Stimulated activated CD8-positive, alpha-beta memory T cell treated with anti-CD3 and anti-CD28 coated beads, Interleukin-12 subunit alpha, Interleukin-12 subunit beta, amount 100 ng/mL, for 24 hours (primary cell): ENCODE data around the gene FKBP1A.
A peak's percentile ranks its signal among the peaks of the same experiment; 100 is the strongest.

Experiments used
- DNase-seq: peaks from one replicate; pipeline ENCODE4 v3.0.0-alpha.2; 2020; ENCODE audit errors: extremely low read depth

FKBP1A gene

GRCh38 chr20:1392693-1393506, at the start of gene FKBP1A:
Gene FKBP1A (minus strand): TSS chr20:1393054. CDS start chr20:1392998, 56 bp downstream.
- DNase-seq: peak; percentile 74

- DNase-seq: no peak
These were observed 49.5 kb upstream of the FKBP1A start for GRCh38 chr20:1442304-1442703.

DNA sequence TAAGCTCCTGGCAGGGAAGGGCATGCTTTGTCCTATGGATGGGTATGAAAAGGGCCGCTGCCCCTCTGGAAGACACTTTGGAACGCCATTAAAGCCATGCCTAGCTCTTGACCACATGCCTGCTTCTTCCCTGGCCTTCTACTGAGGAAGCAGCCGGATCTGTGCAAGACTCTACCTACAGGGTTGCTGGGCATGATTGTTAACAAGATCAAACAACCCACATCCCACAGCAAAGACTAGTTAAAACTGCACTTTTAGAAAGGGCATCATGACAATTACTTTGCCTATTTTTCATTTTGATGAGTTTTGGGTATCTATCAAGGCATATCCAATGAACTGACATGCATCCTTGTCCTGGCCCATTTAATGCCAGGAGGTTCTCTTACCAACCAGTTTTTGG, 48.3 kb upstream of the FKBP1A start:
- DNase-seq: no peak

DNA sequence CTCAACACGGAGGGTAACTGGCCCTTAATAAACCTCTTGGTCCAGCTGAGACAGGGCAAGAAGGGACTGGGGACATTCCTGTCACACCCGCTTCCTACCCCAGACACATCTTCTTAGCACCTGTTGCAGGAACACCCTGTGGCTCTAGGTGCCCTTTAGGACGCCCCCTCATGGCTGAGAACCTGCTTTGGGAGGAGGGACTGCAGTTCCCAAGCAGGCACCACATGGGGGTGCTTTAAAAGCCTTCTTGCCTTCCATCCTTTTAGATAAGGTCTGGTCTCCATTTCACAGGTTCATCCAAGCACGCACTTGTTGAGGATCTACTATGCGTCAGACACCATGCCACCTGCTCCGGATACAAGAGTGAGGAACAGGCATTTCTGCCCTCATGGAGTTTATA, 47.2 kb upstream of the FKBP1A start:
- DNase-seq: no peak

DNA sequence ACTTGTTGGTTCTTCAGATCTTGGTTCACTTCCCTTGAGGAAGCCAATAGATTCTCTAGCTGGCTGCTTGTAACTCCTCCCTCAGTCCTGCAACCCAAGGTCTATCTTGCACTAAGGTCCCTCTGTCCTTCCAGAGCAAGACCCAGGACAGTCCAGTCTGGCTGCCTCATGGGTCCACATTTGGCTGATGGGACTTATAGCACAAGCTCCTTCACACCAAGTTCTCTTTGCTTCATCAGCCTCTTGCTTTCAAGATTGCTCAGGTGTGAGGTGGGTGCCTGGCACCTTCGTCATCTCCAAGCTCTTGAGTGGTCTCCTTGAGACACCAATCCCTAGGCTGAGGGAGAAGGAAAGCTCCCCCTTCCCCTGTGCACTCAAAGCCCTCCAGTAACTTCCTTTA, 45.5 kb upstream of the FKBP1A start:
- DNase-seq: no peak

GRCh38 chr20:1437235-1437904, 44.5 kb upstream of the FKBP1A start:
- DNase-seq: peak; percentile 38

GRCh38 chr20:1436263-1436662, 43.4 kb upstream of the FKBP1A start:
- no peak for DNase-seq

DNA sequence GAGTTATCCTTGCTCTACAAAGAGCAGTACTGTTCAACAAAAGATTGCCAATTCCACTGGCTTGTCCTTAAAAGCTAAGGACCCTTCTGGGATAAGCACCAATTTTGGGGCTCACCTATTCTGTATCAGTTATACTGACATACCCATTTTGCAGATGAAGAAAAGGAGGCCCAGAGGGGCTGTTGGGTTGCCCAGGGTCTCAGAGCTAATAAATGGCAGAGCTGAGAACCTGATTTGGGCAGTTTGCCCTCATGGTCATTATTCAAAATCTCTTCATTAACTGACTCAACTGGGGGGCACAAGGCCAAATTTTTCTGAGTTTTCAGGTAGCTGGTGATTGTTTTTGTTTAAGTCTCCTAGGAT, 42.5 kb upstream of the FKBP1A start:
- no peak for DNase-seq

DNA sequence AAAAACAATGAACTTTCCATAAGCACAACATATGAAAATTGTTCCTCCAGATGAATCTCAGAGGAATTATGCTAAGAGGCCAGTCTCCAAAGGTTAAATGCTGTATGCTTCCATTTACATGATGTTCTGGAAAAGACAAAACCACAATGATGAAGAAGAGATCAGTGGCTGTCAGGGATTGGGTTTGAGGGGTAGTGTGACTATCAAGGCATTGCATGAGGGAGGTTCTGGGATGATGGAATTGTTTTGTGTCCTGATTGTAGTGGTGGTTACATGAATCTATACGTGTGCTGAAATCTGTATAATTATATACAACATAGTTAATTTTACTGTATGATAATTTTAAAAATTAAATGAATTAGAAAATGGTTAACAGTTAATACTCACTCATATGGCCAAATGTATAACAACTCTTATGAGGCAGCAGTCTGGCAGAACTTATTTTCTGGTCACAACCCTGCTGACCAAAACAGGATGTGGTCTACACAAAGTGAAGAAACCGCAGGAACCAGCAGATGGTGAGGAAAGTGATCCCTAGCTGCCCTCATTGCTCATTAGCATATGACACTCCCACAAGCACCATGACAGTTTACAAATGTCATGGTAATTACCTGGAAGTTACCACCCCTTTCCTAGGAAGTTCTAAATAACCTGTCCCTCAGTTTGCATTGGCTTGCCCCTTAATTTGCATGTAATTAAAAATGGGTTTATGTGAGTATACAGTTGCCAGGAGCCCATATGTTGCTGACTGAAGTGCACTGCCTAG, 41.9 kb upstream of the FKBP1A start:
- peak; percentile 30 for DNase-seq

DNA sequence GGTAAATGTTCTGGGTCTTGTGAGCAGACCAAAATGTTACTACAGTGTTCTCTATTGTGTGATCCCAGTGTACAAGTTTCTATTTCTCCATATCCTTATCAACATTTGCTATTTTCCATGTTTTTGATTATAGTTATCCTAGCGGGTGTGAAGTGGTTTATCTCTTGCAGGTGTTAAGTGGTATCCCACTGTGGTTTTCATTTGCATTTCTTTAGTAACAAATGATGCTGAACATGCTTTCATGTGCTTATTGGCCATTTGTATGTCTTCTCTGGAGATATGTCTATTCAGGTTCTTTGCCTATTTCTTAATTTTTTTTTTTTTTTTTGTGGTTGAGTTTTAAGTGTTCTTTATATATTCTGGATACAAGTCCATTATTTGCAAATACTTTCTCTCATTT, 38.3 kb upstream of the FKBP1A start:
- no peak for DNase-seq

DNA sequence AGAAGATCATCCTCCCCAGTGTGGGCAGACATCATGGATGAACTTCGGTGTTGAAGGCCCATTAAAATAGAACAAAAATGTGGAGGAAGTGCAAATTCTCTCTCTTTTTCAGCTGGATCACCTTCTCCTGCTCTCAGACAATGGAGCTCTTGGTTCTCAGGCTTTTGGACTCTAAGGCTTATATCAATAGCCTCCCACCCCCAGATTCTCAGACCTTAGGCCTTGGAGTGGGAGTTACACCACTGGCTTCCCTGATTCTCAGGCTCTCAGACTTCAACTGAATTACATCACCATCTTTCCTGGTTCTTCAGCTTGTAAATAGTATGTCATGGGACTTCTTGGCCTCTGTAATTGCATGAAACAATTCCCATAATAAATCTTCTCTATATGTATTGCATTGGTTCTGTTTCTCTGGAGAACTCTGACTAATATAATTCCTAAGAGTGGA, 37.2 kb upstream of the FKBP1A start:
- no peak for DNase-seq

DNA sequence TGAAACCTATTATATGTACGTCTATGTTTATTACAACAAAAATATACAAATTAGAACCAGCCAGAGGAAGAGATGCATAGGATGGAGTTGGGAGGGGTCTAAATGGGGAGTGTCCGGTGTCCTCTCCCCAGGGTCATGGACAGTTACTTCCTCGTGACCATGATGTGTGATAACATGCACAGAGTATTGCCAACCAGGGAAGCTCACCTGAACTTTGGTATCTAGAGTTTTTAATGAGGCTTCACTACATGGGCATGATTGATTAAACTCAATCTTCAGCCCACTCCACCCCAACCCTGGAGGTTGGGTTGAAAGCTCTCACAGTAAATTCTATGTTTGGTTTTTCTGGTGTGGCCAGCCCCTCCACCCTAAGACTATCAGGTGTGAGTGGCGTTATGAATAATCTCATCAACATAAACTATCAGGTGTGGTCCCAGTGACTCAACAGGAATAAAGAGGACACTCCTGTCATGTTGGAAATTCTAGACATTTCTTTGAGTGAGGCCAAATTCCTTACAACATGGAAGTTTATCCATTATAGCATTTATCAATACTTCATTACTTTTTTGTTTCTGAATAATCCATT, 36.4 kb upstream of the FKBP1A start:
- no peak for DNase-seq

GRCh38 chr20:1427457-1428054, 34.7 kb upstream of the FKBP1A start:
- DNase-seq: no peak

GRCh38 chr20:1426231-1426849, 33.5 kb upstream of the FKBP1A start:
- no peak for DNase-seq

- no peak for DNase-seq
These were observed 31.5 kb upstream of the FKBP1A start for GRCh38 chr20:1424336-1424735.

DNA sequence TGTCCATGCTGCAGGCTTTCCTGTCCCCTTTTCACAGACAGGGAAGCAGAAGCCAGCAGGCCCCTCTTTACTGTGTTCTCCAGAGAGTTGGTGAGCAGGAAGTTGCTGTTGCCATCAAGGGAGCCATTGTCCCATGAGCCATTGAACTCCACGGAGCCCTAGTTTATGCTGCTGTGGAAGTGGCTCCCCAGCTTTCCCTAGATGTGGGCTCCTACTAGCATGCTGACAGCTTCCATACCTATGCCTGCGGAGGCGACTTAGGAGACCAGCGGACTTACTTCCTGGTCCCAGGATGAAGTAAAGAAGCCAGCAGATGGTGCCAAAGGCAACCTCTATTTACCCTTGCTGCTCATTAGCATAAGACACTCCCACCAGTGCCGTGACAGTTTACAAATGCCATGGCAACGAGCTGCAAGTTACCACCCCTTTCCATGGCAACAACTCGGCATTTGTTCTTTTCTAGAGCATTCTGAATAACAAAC, 30.8 kb upstream of the FKBP1A start:
- DNase-seq: no peak

DNA sequence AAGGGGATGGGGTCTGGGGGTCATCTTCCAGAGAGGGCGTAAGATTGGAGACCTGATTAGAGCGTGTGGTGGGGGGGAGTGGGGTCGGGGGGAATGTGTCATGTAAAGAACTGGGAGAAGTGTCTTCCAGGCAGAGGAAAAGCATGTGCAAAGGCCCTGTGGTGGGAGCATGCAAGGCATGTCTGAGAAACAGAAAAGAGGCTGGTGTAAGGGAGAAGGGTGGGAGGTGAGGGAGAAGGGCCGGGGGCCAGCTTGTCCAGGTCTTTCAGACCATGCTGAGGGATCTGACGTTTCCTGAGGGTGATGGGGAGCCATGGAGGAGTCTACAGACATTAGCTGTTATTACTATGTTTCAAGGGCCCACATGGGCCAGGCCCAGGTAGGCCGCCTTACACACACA, 30.4 kb upstream of the FKBP1A start:
- no peak for DNase-seq

GRCh38 chr20:1422753-1423152, 29.9 kb upstream of the FKBP1A start:
- DNase-seq: no peak

DNA sequence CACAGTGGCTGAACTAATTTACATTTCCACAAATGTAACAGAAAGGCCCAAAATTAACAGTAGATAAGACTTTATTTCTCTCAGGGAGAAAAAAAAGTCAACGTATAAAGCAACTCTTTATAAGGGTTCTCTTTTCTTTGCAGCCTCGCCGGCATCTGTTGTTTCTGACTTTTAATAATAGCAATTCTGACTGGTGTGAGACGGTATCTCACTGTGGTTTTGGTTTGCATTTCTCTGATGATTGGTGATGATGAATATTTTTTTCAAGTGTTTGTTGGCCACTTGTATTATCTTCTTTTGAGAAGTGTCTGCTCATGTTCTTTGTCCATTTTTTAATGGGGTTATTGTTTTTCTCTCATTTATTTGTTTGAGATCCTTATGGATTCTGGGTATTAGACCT, 27.2 kb upstream of the FKBP1A start:
- no peak for DNase-seq

- DNase-seq: no peak
These were observed 25.5 kb upstream of the FKBP1A start for GRCh38 chr20:1418350-1418749.

- no peak for DNase-seq
These were observed 24.9 kb upstream of the FKBP1A start for GRCh38 chr20:1417790-1418189.
